Colonic mucosa (tissue), 4 donors: ENCODE measurements around the gene CORT. TPM values are rescaled to one million over a fixed set of nuclear protein-coding genes. Genes with fewer than 3 reads are reported as not detected.
"Not testable (repeated sequence)": the region's sequence is repeated elsewhere in the genome, so short reads cannot be mapped to it uniquely, and the experiment has no call there.

Experiments
- DNase-seq: peaks from one replicate; pipeline ENCODE4 v3.0.0-alpha.2; 2020
- H3K27ac ChIP-seq: fragments of 200-600 bp; one replicate; pipeline ENCODE4 v1.8.0; 2021
- H3K27me3 ChIP-seq: fragments of 200-600 bp; one replicate; pipeline ENCODE4 v1.8.0; 2021
- H3K36me3 ChIP-seq: fragments of 200-600 bp; one replicate; pipeline ENCODE4 v1.8.0; 2021
- H3K4me1 ChIP-seq: fragments of 200-600 bp; one replicate; pipeline ENCODE4 v1.8.0; 2021; ENCODE audit warnings: mild to moderate bottlenecking
- H3K4me3 ChIP-seq: fragments of 200-600 bp; one replicate; pipeline ENCODE4 v1.8.0; 2021
- H3K9ac ChIP-seq, 2 donors: one replicate each; pipeline ENCODE4 v1.7.0; 2013; ENCODE audit warnings: control low read depth in 2 of 2, low read depth in 2 of 2, low read length in 2 of 2
- H3K9me3 ChIP-seq: fragments of 200-600 bp; one replicate; pipeline ENCODE4 v1.8.0; 2021
- intact Hi-C: fragments of 100-400 bp; cut with DNase I; formaldehyde crosslinking; loops from one replicate; pipeline ENCODE4 v1.14.1; 2022
- total RNA-seq, 2 donors: library from RNA; stranded (reverse); fragmentation: NEBNext Ultra II Directional in 1 of 2; extraction: Animal tissue kit (Norgen Biotek cat#: 25700) in 1 of 2; gene quantifications; one replicate each; pipeline ENCODE4 v1.2.1, GENCODE V29; 2021
- TF ChIP-seq, protein P1 (sequence below): fragments of 200-600 bp; IDR thresholded peaks from one replicate; pipeline ENCODE4 v1.8.0; 2022; ENCODE audit warnings: antibody characterized with exemption, mild to moderate bottlenecking
- donor health status: healthy.
- donor health status: DM: no; HTN: no; CAD: no.
- donor health status: DM: no; HTN: no; CAD: no.

CORT gene
- total RNA-seq, 2 donors from 2014 or later: 0.44 TPM; not detected in 1

DNA sequence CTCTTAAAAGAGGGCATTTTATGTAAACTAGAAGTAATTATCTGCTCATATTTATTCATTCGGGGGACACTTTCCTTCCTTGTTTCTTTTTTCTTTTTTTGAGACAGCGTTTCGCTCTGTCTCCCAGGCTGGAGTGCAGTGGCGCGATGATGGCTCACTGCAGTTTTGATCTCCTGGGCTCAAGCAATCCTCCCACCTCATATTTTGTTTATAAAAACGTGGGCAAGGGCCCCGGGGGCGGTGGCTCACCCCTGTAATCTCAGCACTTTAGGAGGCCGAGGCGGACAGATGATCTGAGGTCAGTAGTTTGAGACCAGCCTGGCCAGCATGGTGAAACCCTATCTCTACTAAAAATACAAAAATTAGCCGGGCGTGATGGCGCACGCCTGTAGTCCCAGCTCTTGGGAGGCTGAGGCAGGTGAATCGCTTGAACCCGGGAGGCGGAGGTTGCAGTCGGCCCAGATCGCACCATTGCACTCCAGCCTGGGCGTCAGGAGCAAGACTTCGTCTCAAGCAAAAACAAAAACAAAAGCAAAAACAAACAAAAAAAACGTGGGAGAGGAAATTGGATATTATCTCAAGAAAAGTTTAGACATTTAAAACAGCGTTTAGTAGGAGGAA is 23.4 kb downstream of the CORT start:
- intact Hi-C loops: no loop called here
- no peak for DNase-seq

DNA sequence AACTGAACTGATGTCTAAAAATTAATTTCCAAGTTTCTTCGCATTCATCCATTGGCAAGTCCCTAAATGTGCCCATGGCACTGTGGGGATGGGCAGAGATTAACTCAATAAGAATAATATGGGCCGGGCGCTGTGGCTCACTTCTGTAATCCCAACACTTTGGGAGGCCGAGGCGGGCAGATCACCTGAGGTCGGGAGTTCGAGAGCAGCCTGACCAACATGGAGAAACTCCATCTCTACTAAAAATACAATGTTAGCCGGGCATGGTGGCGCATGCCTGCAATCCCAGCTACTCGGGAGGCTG is 24.4 kb downstream of the CORT start:
- H3K9ac ChIP-seq, DNase-seq, H3K36me3 ChIP-seq, H3K9me3 ChIP-seq, H3K27me3 ChIP-seq, intact Hi-C loops: not testable (repeated sequence)
- Histone ChIP-seq H3K4me3 (peak overlapping the region; percentile 86), H3K27ac (peak overlapping the region; percentile 73), H3K4me1 (peaks cover 12% of the 10 kb centered on the region)

More for the DNA sequence above, 23.4 kb downstream of the CORT start:
- Histone ChIP-seq H3K9me3 (no peaks in the 10 kb centered on the region), H3K27me3 (no peaks in the 10 kb centered on the region), H3K36me3 (no peaks in the 10 kb centered on the region), H3K4me1 (peaks cover 12% of the 10 kb centered on the region), H3K9ac (no peak overlapping the region), H3K4me3 (no peak overlapping the region), H3K27ac (no peak overlapping the region)
- TF ChIP-seq, protein P1, sequence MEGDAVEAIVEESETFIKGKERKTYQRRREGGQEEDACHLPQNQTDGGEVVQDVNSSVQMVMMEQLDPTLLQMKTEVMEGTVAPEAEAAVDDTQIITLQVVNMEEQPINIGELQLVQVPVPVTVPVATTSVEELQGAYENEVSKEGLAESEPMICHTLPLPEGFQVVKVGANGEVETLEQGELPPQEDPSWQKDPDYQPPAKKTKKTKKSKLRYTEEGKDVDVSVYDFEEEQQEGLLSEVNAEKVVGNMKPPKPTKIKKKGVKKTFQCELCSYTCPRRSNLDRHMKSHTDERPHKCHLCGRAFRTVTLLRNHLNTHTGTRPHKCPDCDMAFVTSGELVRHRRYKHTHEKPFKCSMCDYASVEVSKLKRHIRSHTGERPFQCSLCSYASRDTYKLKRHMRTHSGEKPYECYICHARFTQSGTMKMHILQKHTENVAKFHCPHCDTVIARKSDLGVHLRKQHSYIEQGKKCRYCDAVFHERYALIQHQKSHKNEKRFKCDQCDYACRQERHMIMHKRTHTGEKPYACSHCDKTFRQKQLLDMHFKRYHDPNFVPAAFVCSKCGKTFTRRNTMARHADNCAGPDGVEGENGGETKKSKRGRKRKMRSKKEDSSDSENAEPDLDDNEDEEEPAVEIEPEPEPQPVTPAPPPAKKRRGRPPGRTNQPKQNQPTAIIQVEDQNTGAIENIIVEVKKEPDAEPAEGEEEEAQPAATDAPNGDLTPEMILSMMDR: no peak

DNA sequence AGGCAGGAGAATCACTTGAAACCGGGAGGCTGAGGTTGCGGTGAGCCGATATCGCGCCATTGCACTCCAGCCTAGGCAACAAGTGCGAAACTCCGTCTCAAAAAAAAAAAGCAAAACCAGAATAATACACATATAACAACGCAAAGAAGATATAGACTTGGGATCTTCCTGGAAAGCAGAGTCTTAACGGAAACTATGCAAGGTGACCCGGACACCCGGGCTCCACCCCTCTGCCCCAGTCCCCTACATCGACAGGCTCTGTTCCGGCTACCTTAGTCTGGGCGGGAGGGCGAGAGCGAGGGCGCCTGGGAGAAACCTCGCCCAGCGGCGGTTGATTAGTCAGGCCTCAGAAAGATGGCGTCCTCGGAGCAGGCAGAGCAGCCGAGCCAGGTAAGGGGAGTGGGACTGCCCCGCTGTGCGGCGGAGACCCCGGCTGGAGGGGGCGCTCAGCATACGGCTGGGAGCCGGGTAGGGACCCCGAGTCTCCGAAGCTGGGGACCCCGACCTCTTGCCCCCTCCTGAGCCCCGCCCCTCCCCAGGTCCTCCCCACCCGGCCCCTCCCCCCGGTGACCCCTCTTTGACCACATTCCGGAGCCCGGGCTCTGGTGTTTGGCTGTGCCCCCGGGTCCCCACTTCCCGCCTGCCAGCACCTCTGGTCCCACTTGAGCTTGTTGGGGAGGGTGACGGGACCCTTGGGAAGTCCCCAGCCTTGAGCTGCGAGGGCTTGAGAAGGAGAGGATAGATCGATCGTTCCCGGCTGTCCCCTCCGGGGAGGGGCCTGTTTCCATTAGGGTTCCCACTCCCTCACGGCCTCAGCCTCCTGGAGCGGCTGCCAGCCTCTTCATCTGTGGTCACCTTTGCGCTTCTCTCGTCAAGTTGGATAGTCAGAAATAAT is 25.0 kb downstream of the CORT start, which contains the start of gene PEX14:
Gene PEX14 (plus strand): TSS at position 338 of the 895 bp plus-strand sequence. CDS start 17 bp downstream, at position 355.
- peak; percentile 91 for DNase-seq
- H3K36me3 ChIP-seq: no peaks in the 10 kb centered on the region
- peak within 1 kb of the TSS; percentile 86 for H3K4me3 ChIP-seq
- H3K9ac ChIP-seq: peak within 1 kb of the TSS; percentile 80 to 96
- H3K27ac ChIP-seq: peak within 1 kb of the TSS; percentile 73
- intact Hi-C loops: loop anchor here (5.0 kb wide), 1 partner anchor 43 kb away; the partner anchor contains the start of gene CENPS
- no peaks in the 10 kb centered on the region for H3K27me3 ChIP-seq
- TF ChIP-seq, protein P1: no peak
- peaks cover 12% of the 10 kb centered on the region for H3K4me1 ChIP-seq
- H3K9me3 ChIP-seq: no peaks in the 10 kb centered on the region

DNA sequence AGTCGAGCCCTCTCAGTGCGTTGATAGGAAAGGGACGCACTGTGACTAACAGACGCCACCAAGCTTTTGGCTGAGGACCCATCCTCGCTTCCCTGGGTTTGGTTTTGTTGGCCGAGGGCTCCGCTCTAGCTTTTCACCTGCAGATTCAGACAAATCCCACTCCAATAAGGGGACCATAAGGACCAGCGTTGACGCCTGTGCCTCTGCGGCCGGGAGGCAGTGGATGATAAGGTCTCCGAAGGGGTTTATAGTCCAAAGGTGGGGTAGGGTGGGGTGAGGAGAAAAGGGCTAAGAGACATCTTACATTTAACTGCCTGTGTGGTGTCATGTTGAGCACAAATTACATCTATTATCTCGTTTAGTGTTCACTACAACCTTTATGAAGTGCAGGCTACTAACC is 25.7 kb downstream of the CORT start:
- H3K4me3 ChIP-seq: peak overlapping the region; percentile 86
- H3K27ac ChIP-seq: peak overlapping the region; percentile 73
- H3K27me3 ChIP-seq: no peaks in the 10 kb centered on the region
- peak overlapping the region; percentile 80 to 96 for H3K9ac ChIP-seq
- intact Hi-C loops: loop anchor here (5.0 kb wide), 1 partner anchor 43 kb away; the partner anchor contains the start of gene CENPS
- H3K4me1 ChIP-seq: peaks cover 12% of the 10 kb centered on the region
- TF ChIP-seq, protein P1: no peak
- DNase-seq: peak; percentile 51
- no peaks in the 10 kb centered on the region for H3K9me3 ChIP-seq
- no peaks in the 10 kb centered on the region for H3K36me3 ChIP-seq

DNA sequence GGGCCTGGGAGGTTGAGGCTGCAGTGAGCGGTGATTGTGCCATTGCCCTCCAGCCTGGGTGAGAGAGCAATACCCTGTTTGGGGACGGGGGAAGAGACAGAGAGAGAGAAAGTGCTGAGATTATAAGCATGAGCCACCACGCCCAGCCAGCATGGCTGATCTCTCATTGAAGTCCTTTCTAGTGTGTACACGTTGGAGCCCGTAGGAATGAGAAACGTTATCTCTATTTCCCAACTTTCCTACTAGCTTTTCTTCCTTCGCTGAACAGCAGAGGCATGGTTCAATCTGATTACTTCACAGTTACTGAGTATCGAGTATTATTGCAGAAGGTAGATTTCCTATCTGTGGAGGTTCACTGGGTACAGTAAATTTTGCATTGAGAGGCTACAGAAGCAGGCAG is 29.5 kb downstream of the CORT start:
- Histone ChIP-seq H3K27me3 (no peaks in the 10 kb centered on the region), H3K9ac (no peak overlapping the region), H3K9me3 (no peaks in the 10 kb centered on the region), H3K4me3 (no peak overlapping the region), H3K36me3 (no peaks in the 10 kb centered on the region), H3K27ac (no peak overlapping the region), H3K4me1 (peaks cover 7% of the 10 kb centered on the region)
- TF ChIP-seq, protein P1: no peak
- DNase-seq: no peak
- intact Hi-C loops: loop anchor here (5.0 kb wide), 1 partner anchor 47 kb away; the partner anchor contains the start of gene CENPS
